ENCODE results near the gene ARFGAP3. TPM values are rescaled to one million over a fixed set of nuclear protein-coding genes. Genes with fewer than 3 reads are reported as not detected.
"Not testable (repeated sequence)": the region's sequence is repeated elsewhere in the genome, so short reads cannot be mapped to it uniquely, and the experiment has no call there.

ARFGAP3 gene
- total RNA-seq, 1 donor from 2014 or later: 38.0 TPM

DNA sequence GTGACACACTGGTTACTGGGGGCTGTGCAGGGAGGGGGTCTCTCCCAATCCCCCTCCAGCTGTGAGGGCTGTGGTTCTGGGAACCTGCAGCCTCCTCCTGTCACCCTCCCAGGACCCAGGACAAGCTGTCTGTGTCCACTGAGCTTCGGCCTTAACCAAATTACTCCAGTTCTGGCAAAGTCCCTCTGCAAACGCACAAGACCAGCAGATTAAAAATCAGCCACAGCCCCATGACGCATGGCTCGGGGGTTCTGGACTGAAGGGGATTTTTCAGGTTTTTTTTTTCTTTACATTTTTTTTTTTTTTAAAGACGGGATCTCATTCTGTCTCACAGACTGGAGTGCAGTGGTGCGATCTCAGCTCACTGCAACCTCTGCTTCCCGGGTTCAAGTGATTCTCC, 104.2 kb downstream of the ARFGAP3 start:
- H3K36me3 Mint-ChIP-seq (ENCODE audit: low read depth): no peaks in the 10 kb centered on the region
- H3K4me3 Mint-ChIP-seq: no peak overlapping the region
- no peaks in the 10 kb centered on the region for H3K4me1 Mint-ChIP-seq (ENCODE audit: low read depth)
- peaks cover 3% of the 10 kb centered on the region for H3K27me3 Mint-ChIP-seq (ENCODE audit: insufficient read depth)
- DNase-seq (ENCODE audit: low spot score): no peak
- intact Hi-C loops (cut with micrococcal nuclease): no loop called here
- H3K27ac Mint-ChIP-seq: no peak overlapping the region
- H3K9me3 Mint-ChIP-seq: no peaks in the 10 kb centered on the region

GRCh38 chr22:42752230-42752746, 104.8 kb downstream of the ARFGAP3 start:
- H3K27ac Mint-ChIP-seq: no peak overlapping the region
- intact Hi-C loops (cut with micrococcal nuclease): no loop called here
- H3K36me3 Mint-ChIP-seq (ENCODE audit: low read depth): no peaks in the 10 kb centered on the region
- no peak for DNase-seq (ENCODE audit: low spot score)
- no peaks in the 10 kb centered on the region for H3K4me1 Mint-ChIP-seq (ENCODE audit: low read depth)
- no peaks in the 10 kb centered on the region for H3K9me3 Mint-ChIP-seq
- no peak overlapping the region for H3K4me3 Mint-ChIP-seq
- H3K27me3 Mint-ChIP-seq (ENCODE audit: insufficient read depth): no peaks in the 10 kb centered on the region

- H3K27me3 Mint-ChIP-seq (ENCODE audit: insufficient read depth); intact Hi-C loops (cut with micrococcal nuclease); H3K4me1 Mint-ChIP-seq (ENCODE audit: low read depth); H3K27ac Mint-ChIP-seq; H3K4me3 Mint-ChIP-seq; DNase-seq (ENCODE audit: low spot score); H3K9me3 Mint-ChIP-seq; H3K36me3 Mint-ChIP-seq (ENCODE audit: low read depth): not testable (repeated sequence)
These were observed 106.7 kb downstream of the ARFGAP3 start for GRCh38 chr22:42750421-42750820.

DNA sequence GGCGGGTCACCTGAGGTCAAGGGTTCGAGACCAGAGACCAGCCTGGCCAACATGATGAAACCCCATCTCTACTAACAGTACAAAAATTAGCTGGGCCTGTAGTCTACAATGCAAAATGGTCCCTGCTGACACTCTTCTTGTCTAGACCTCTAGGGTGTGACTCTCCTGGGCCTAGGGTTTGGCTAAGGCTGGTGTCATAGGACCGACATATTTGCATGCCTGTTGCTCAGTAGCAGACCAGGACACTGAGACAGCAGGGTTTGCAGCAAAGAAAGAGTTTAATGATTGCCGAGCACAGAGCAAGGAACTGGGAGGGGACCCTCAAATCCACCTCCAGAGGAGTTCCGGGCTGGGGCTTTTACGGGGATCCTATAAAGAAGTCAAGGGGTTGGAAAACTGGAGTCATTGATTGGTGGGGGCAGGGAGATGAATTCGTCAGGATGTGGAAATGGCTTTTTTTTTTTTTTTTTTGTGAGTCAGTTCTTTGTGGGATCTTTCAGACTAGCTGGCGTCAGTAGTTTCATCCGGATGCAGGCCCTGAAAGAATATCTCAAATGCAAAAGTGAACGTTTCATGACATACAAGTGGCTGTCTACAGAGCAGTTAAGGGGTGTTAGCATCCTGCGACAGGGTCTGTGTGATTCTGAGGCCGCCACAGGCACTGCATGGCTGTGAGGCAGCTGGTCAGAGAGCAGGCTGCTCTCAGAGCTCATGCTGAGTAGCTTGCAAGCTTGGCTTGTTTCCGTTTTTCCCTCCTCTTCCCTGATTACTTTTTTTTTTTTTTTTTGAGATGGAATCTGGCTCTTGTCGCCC, 109.2 kb downstream of the ARFGAP3 start:
- no peaks in the 10 kb centered on the region for H3K27me3 Mint-ChIP-seq (ENCODE audit: insufficient read depth)
- H3K4me3 Mint-ChIP-seq: no peak overlapping the region
- no peaks in the 10 kb centered on the region for H3K4me1 Mint-ChIP-seq (ENCODE audit: low read depth)
- H3K27ac Mint-ChIP-seq: no peak overlapping the region
- H3K9me3 Mint-ChIP-seq: no peaks in the 10 kb centered on the region
- intact Hi-C loops (cut with micrococcal nuclease): no loop called here
- H3K36me3 Mint-ChIP-seq (ENCODE audit: low read depth): no peaks in the 10 kb centered on the region
- no peak for DNase-seq (ENCODE audit: low spot score)

Other genes starting within 250 kb of the ARFGAP3 start
- 77.9 and 87.2 TPM in 2 replicates for gene POLDIP3, start 242.4 kb downstream of the ARFGAP3 start, total RNA-seq
- gene ATP5MGL, start 216.7 kb downstream of the ARFGAP3 start, total RNA-seq: 0.49 TPM in 1 of 2 replicates, not detected in the other
- 69.8 and 75.1 TPM in 2 replicates for gene CYB5R3, start 207.9 kb downstream of the ARFGAP3 start, total RNA-seq
- gene A4GALT, start 136.4 kb downstream of the ARFGAP3 start, total RNA-seq: not detected in 2 replicates
- 30.5 and 31.7 TPM in 2 replicates for gene PACSIN2, start 157.9 kb upstream of the ARFGAP3 start, total RNA-seq
- 2.0 TPM in 2 replicates for gene TTLL1, start 232.1 kb upstream of the ARFGAP3 start, total RNA-seq